Kidney (tissue), 14 donors: ENCODE results near the gene BICC1. TPM values are rescaled to one million over a fixed set of nuclear protein-coding genes. Genes with fewer than 3 reads are reported as not detected.

Experiments used
- DNase-seq, 5 donors: peaks; one replicate each; pipeline ENCODE4 v3.0.0-alpha.2; 2013 to 2020
- FAIRE-seq: peaks from 2 replicates; lab custom pipeline; 2012; peaks lifted over from hg19 to GRCh38; lab: Jason Lieb, UNC
- H3K27ac ChIP-seq, 2 donors: one replicate each; pipeline ENCODE4 v1.7.0; 2013; ENCODE audit warnings: low read depth in 2 of 2, low read length in 2 of 2, inconsistent platforms in 1 of 2
- H3K27me3 ChIP-seq: one replicate; pipeline ENCODE4 v1.7.1; 2013; ENCODE audit warnings: low read length, inconsistent platforms; ENCODE audit not compliant: control insufficient read depth, insufficient read depth
- H3K36me3 ChIP-seq, 3 donors: one replicate each; pipeline versions ENCODE4 v1.7.0 to v1.7.1; 2013; ENCODE audit warnings: low read length in 3 of 3, control low read depth in 1 of 3, inconsistent platforms in 1 of 3; ENCODE audit not compliant: insufficient read depth in 3 of 3, control insufficient read depth in 2 of 3
- H3K4me1 ChIP-seq, 3 donors: one replicate each; pipeline versions ENCODE4 v1.7.0 to v1.7.1; 2013; ENCODE audit warnings: low read length in 3 of 3, inconsistent platforms in 1 of 3, low read depth in 1 of 3; ENCODE audit not compliant: control insufficient read depth in 2 of 3, insufficient read depth in 2 of 3
- H3K4me3 ChIP-seq, 3 donors: one replicate each; pipeline versions ENCODE4 v1.7.0 to v1.8.1; 2013; ENCODE audit warnings: low read length in 3 of 3, control low read depth in 1 of 3, inconsistent platforms in 1 of 3
- H3K9ac ChIP-seq, 3 donors: one replicate each; pipeline versions ENCODE4 v1.7.0 to v1.7.1; 2013; ENCODE audit warnings: low read length in 3 of 3, control low read depth in 1 of 3, inconsistent platforms in 1 of 3
- H3K9me3 ChIP-seq, 3 donors: one replicate each; pipeline versions ENCODE4 v1.7.0 to v1.7.1; 2013; ENCODE audit warnings: low read length in 3 of 3, control low read depth in 1 of 3, inconsistent platforms in 1 of 3; ENCODE audit not compliant: control insufficient read depth in 2 of 3, insufficient read depth in 1 of 3
- CTCF ChIP-seq: IDR thresholded peaks from 3 replicates; pipeline ENCODE4 v1.5.1; 2012; ENCODE audit warnings: mild to moderate bottlenecking, moderate library complexity, borderline replicate concordance; ENCODE audit not compliant: insufficient read depth; ENCODE audit errors: extremely low read depth
- intact Hi-C: fragments of 100-400 bp; cut with DNase I; formaldehyde crosslinking; loops from one replicate; pipeline ENCODE4 v1.11.1; 2022
- polyA plus RNA-seq: library from polyadenylated mRNA; stranded (reverse); fragments of 350-450 nt; fragmentation: Illumina TruSeq; extraction: RNeasy Lipid Tissue Mini Kit (QIAGEN cat#74804); gene quantifications from one replicate; pipeline ENCODE4 v1.2.3, GENCODE V29; 2014; ENCODE audit warnings: low read depth, low replicate concordance; ENCODE audit not compliant: insufficient read depth
- total RNA-seq: library from RNA; stranded (reverse); fragmentation: NEBNext Ultra II Directional; extraction: Animal tissue kit (Norgen Biotek cat#: 25700); gene quantifications from one replicate; pipeline ENCODE4 v1.2.1, GENCODE V29; 2021
- donor health status: control.
- donor health status: control.
- donor health status: control.
- donor health status: control.
- donor health status: control.
- donor health status: DM: yes; HTN: yes; CAD: no.
- donor health status: Normal renal cell carcinoma (clear cell type).

Gene BICC1
- total and polyA plus RNA-seq, 2 donors from 2014 or later, result 21.0 to 136 TPM

- Histone ChIP-seq H3K27me3 (no peaks in the 10 kb centered on the region), H3K4me3 (no peak overlapping the region), H3K9ac (no peak overlapping the region), H3K36me3 (no peaks in the 10 kb centered on the region), H3K9me3 (no peaks in the 10 kb centered on the region), H3K27ac (no peak overlapping the region), H3K4me1 (peaks cover 0 to 7% (median 0%) of the 10 kb centered on the region in 3 donors)
- peak in 3 of 5 donors; percentile 1 to 50 (median 34) for DNase-seq
- intact Hi-C loops, result no loop called here
- no peak for FAIRE-seq
- TF ChIP-seq CTCF, result no peak
These were observed 35.5 kb upstream of the BICC1 start for GRCh38 chr10:58477122-58477521.

- DNase-seq (no peak), FAIRE-seq (no peak)
- Histone ChIP-seq H3K4me3 (no peak overlapping the region), H3K9me3 (no peaks in the 10 kb centered on the region), H3K9ac (no peak overlapping the region), H3K27me3 (no peaks in the 10 kb centered on the region), H3K36me3 (no peaks in the 10 kb centered on the region), H3K4me1 (peaks cover 0 to 7% (median 0%) of the 10 kb centered on the region in 3 donors), H3K27ac (no peak overlapping the region)
- TF ChIP-seq CTCF, result no peak
- intact Hi-C loops, result no loop called here
These were observed 34.8 kb upstream of the BICC1 start for GRCh38 chr10:58477902-58478301.

- FAIRE-seq, result no peak
- no peak overlapping the region for H3K9ac ChIP-seq
- H3K9me3 ChIP-seq, result no peaks in the 10 kb centered on the region
- no peaks in the 10 kb centered on the region for H3K36me3 ChIP-seq
- no peaks in the 10 kb centered on the region for H3K27me3 ChIP-seq
- intact Hi-C loops, result no loop called here
- H3K4me1 ChIP-seq, result peaks cover 0 to 7% (median 0%) of the 10 kb centered on the region in 3 donors
- H3K27ac ChIP-seq, result no peak overlapping the region
- no peak overlapping the region for H3K4me3 ChIP-seq
- DNase-seq, result no peak
- TF ChIP-seq CTCF, result no peak
These were observed 33.6 kb upstream of the BICC1 start for GRCh38 chr10:58479045-58479444.

GRCh38 chr10:58480321-58480720, 32.4 kb upstream of the BICC1 start:
- Histone ChIP-seq H3K4me1 (peaks cover 0 to 5% (median 0%) of the 10 kb centered on the region in 3 donors), H3K9ac (no peak overlapping the region), H3K9me3 (no peaks in the 10 kb centered on the region), H3K36me3 (no peaks in the 10 kb centered on the region), H3K4me3 (no peak overlapping the region), H3K27ac (no peak overlapping the region), H3K27me3 (no peaks in the 10 kb centered on the region)
- intact Hi-C loops, result no loop called here
- FAIRE-seq (no peak), DNase-seq (no peak)
- no peak for TF ChIP-seq CTCF
